H1 (cell line): ENCODE measurements around the gene GUCY2C.

Source experiments
- CEBPB ChIP-seq: IDR thresholded peaks from 2 replicates; pipeline ENCODE4 v1.6.1; 2012; ENCODE audit warnings: low read depth, low read length
- CTCF ChIP-seq, 3 experiments: IDR thresholded peaks; 1 replicate in 2 of 3; 2 replicates in 1 of 3; pipeline versions ENCODE4 v1.5.1 to v1.6.1; 2011; ENCODE audit warnings: low read length in 3 of 3, mild to moderate bottlenecking in 3 of 3, inconsistent platforms in 2 of 3, low read depth in 1 of 3, moderate library complexity in 1 of 3; ENCODE audit not compliant: insufficient read depth in 1 of 3; ENCODE audit errors: control extremely low read depth in 1 of 3
- RBBP5 ChIP-seq: IDR thresholded peaks from 2 replicates; pipeline ENCODE4 v1.7.1; 2012; ENCODE audit warnings: low read depth, mild to moderate bottlenecking, inconsistent platforms, low read length, moderate library complexity, borderline replicate concordance

- TF ChIP-seq RBBP5: no peak
- TF ChIP-seq CTCF (IDR thresholded peaks at IDR 0.05; ENCODE audit: control extremely low read depth in 1 of 3, insufficient read depth in 1 of 3, low read depth in 1 of 3, low read length in 3 of 3): no peak
- TF ChIP-seq CEBPB: no peak
Measured at GRCh38 chr12:14576896-14577295, 119.5 kb downstream of the GUCY2C start.
